Activated CD4-positive, alpha-beta T cell treated with anti-CD3 and anti-CD28 coated beads, Interleukin-2, amount 10 ng/mL, durations not matched to agents 24 days and 14 days (primary cell): ENCODE results near the gene HELB. TPM values are rescaled to one million over a fixed set of nuclear protein-coding genes. Genes with fewer than 3 reads are reported as not detected.

ENCODE experiments used
- DNase-seq: peaks from one replicate; pipeline ENCODE4 v3.0.0; 2022
- H3K27ac Mint-ChIP-seq: one replicate; pipeline ENCODE4 v1.8.0; 2022; ENCODE audit warnings: mild to moderate bottlenecking, mixed read lengths
- H3K27me3 Mint-ChIP-seq: one replicate; pipeline ENCODE4 v1.8.0; 2022; ENCODE audit warnings: mixed read lengths
- H3K36me3 Mint-ChIP-seq: one replicate; pipeline ENCODE4 v1.8.0; 2022; ENCODE audit warnings: low read depth, mild to moderate bottlenecking, mixed read lengths
- H3K4me1 Mint-ChIP-seq: one replicate; pipeline ENCODE4 v1.8.0; 2021; ENCODE audit warnings: mixed read lengths
- H3K4me3 Mint-ChIP-seq: one replicate; pipeline ENCODE4 v1.8.0; 2022; ENCODE audit warnings: mild to moderate bottlenecking, moderate library complexity, mixed read lengths
- H3K9me3 Mint-ChIP-seq: one replicate; pipeline ENCODE4 v1.8.0; 2021; ENCODE audit warnings: mixed read lengths
- intact Hi-C: fragments of 100-400 bp; cut with micrococcal nuclease; formaldehyde crosslinking; loops from one replicate; pipeline ENCODE4 v1.15.1; 2023
- total RNA-seq: library from RNA; stranded (reverse); gene quantifications from 2 replicates; pipeline ENCODE4 v1.2.3, GENCODE V29; 2022

Gene HELB
- total RNA-seq = 20.2 and 21.4 TPM in 2 replicates

- peaks cover 45% of the 10 kb centered on the region for H3K4me1 Mint-ChIP-seq
- no peaks in the 10 kb centered on the region for H3K9me3 Mint-ChIP-seq
- intact Hi-C loops = loop anchor here (1.0 to 10.0 kb wide), 6 partner anchors 14 to 1690 kb away; partner anchors contain the start of genes LEMD3, RASSF3 and TMBIM4
- peak within 1 kb of the TSS; percentile 99 for H3K4me3 Mint-ChIP-seq
- peak within 1 kb of the TSS; percentile 100 for H3K27ac Mint-ChIP-seq
- no peaks in the 10 kb centered on the region for H3K27me3 Mint-ChIP-seq
- H3K36me3 Mint-ChIP-seq = peaks cover 28% of the 10 kb centered on the region
- DNase-seq = peak; percentile 98
Measured at GRCh38 chr12:66301944-66302826, at the start of gene HELB. HELB (plus strand) TSS chr12:66302493; CDS start chr12:66302604, 111 bp downstream.

DNA sequence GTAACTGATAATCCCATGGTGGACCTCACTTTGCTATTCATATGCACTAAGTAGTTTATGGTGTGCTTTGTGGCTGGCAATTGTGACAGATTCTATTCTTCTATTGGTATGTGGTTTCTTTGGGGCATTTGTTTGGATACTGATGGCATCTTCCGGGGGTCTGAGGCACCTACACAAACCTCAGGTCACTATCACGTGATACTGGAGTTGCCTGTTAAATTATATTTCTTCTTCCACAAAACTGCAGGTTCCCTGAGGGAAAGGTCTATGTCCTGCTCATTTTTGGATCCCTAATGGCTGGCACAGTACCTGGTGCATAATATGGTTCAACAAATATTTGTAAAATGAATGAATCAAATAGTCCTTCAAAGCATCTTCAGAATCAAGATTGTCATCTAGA lies 49.5 kb upstream of the HELB start:
- H3K4me3 Mint-ChIP-seq = no peak overlapping the region
- no peak for DNase-seq
- no peak overlapping the region for H3K27ac Mint-ChIP-seq
- intact Hi-C loops = no loop called here
- peaks cover 22% of the 10 kb centered on the region for H3K27me3 Mint-ChIP-seq
- no peaks in the 10 kb centered on the region for H3K4me1 Mint-ChIP-seq
- H3K36me3 Mint-ChIP-seq = no peaks in the 10 kb centered on the region
- H3K9me3 Mint-ChIP-seq = no peaks in the 10 kb centered on the region

GRCh38 chr12:66255737-66256136 lies 46.6 kb upstream of the HELB start:
- intact Hi-C loops = no loop called here
- H3K4me3 Mint-ChIP-seq = no peak overlapping the region
- H3K36me3 Mint-ChIP-seq = no peaks in the 10 kb centered on the region
- DNase-seq = no peak
- H3K9me3 Mint-ChIP-seq = no peaks in the 10 kb centered on the region
- H3K4me1 Mint-ChIP-seq = no peaks in the 10 kb centered on the region
- no peak overlapping the region for H3K27ac Mint-ChIP-seq
- peaks cover 27% of the 10 kb centered on the region for H3K27me3 Mint-ChIP-seq

GRCh38 chr12:66258011-66258410 lies 44.3 kb upstream of the HELB start:
- intact Hi-C loops = no loop called here
- DNase-seq = no peak
- Mint-ChIP-seq H3K27me3 (peaks cover 23% of the 10 kb centered on the region), H3K4me3 (no peak overlapping the region), H3K27ac (no peak overlapping the region), H3K9me3 (no peaks in the 10 kb centered on the region), H3K36me3 (no peaks in the 10 kb centered on the region), H3K4me1 (no peaks in the 10 kb centered on the region)

DNA sequence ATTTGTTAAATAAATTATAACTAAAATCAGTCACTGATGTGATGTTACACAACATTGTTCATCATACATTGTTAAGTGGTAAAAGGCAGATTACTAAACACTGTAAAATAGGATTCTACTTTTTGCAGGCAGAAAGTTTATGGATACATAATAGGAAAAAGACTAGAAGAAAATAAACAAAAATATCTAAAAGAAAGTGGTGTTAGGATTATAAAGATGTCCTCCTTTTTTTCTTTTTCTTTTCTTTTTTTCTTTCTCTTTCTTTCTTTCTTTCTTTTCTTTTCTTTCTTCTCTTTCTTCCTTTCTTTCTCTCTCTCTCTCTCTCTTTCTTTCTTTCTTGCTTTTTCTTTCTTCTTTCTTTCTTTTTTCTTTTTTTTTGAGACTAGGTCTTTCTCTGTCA lies 39.6 kb upstream of the HELB start:
- intact Hi-C loops = no loop called here
- H3K4me1 Mint-ChIP-seq = peaks cover 3% of the 10 kb centered on the region
- H3K9me3 Mint-ChIP-seq = no peaks in the 10 kb centered on the region
- H3K4me3 Mint-ChIP-seq = no peak overlapping the region
- no peak overlapping the region for H3K27ac Mint-ChIP-seq
- peaks cover 9% of the 10 kb centered on the region for H3K27me3 Mint-ChIP-seq
- no peaks in the 10 kb centered on the region for H3K36me3 Mint-ChIP-seq
- no peak for DNase-seq

DNA sequence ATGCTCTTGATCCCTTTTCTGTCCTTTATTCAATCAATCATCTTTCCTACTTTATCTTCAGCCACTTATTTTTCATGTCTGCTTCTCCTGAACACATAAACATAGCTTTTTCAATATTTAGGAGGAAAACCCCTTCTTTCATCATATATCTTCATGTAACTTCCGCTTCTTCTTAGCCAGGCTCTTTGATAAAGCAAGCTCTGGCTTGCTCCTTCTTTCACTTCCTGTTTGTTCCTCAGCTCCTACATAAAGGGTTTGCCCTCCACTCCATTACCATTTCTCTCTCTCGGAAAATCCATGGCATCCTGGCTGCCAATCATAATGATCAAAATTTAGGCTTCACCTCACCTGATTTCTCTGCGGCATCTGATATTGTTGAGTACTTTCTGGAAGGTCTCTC lies 33.7 kb upstream of the HELB start:
- Mint-ChIP-seq H3K4me3 (no peak overlapping the region), H3K27ac (no peak overlapping the region), H3K36me3 (no peaks in the 10 kb centered on the region), H3K9me3 (no peaks in the 10 kb centered on the region), H3K4me1 (peaks cover 6% of the 10 kb centered on the region), H3K27me3 (peaks cover 2% of the 10 kb centered on the region)
- DNase-seq = no peak
- intact Hi-C loops = loop anchor here (5.0 kb wide), 1 partner anchor 424 kb away; no protein-coding TSS in a partner anchor

DNA sequence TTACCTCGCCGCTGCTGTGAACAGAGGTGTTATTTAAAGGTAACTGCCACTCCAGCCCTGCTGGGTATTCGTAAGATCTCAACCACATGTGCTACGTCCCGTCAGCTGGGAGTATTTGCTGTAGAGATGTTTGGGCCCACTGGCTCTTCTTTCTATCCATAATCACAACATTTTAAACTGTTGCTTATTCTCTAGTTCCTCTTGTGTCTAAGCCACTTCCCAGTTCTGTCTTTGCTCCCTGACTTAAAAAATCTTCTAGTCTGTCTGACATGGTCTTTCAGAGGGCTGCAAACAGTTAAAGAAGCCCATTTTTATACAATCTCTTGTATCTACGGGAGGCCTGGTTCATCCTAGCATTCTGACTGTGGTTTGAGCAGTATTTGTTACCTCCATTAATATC lies 33.2 kb upstream of the HELB start:
- H3K4me1 Mint-ChIP-seq = peaks cover 6% of the 10 kb centered on the region
- H3K36me3 Mint-ChIP-seq = no peaks in the 10 kb centered on the region
- DNase-seq = no peak
- no peak overlapping the region for H3K4me3 Mint-ChIP-seq
- H3K27ac Mint-ChIP-seq = no peak overlapping the region
- H3K9me3 Mint-ChIP-seq = no peaks in the 10 kb centered on the region
- intact Hi-C loops = loop anchor here (1.0 to 5.0 kb wide), 2 partner anchors 140 to 423 kb away; no protein-coding TSS in a partner anchor
- H3K27me3 Mint-ChIP-seq = peaks cover 1% of the 10 kb centered on the region

DNA sequence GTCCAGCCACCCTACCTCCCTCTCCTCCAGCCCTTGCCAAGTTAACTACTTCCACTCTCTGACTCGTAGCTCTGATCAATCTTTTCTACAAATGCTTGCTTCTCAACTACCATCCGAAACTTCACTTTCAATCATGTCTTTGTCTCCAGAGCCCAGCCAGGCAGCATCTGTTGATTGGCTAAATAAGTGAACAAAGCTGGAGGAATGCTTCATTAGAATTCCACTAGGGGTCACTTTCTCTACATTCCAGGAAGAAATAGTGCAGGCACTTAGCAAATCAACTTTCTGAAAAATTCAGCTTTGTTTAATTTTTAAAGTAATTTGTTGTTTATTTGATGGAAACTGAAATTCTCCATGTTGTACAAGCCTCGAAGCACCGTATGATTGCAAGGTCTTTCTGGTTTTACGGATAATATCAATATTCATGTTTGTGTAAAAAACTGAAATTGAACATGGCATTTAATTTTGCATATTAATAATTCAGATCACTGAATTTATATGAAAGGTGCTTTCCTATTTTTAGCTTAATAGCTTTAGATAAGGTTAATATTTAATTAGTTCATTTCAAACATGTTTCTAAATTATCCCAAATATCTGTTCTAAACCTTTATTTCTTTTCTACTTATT lies 32.4 kb upstream of the HELB start:
- no peak overlapping the region for H3K27ac Mint-ChIP-seq
- no peaks in the 10 kb centered on the region for H3K9me3 Mint-ChIP-seq
- peak; percentile 74 for DNase-seq
- H3K4me1 Mint-ChIP-seq = peaks cover 6% of the 10 kb centered on the region
- H3K4me3 Mint-ChIP-seq = no peak overlapping the region
- H3K27me3 Mint-ChIP-seq = no peaks in the 10 kb centered on the region
- no peaks in the 10 kb centered on the region for H3K36me3 Mint-ChIP-seq
- intact Hi-C loops = loop anchor here (1.0 to 5.0 kb wide), 3 partner anchors 139 to 592 kb away; no protein-coding TSS in a partner anchor

- H3K4me3 Mint-ChIP-seq = no peak overlapping the region
- DNase-seq = no peak
- peaks cover 6% of the 10 kb centered on the region for H3K4me1 Mint-ChIP-seq
- H3K27me3 Mint-ChIP-seq = no peaks in the 10 kb centered on the region
- intact Hi-C loops = loop anchor here (5.0 kb wide), 1 partner anchor 592 kb away; no protein-coding TSS in a partner anchor
- H3K36me3 Mint-ChIP-seq = no peaks in the 10 kb centered on the region
- no peaks in the 10 kb centered on the region for H3K9me3 Mint-ChIP-seq
- H3K27ac Mint-ChIP-seq = no peak overlapping the region
Measured at GRCh38 chr12:66270613-66271012, 31.7 kb upstream of the HELB start.

GRCh38 chr12:66272650-66273049 lies 29.6 kb upstream of the HELB start:
- intact Hi-C loops = loop anchor here (5.0 kb wide), 1 partner anchor 590 kb away; no protein-coding TSS in a partner anchor
- H3K4me1 Mint-ChIP-seq = peaks cover 11% of the 10 kb centered on the region
- no peak overlapping the region for H3K27ac Mint-ChIP-seq
- no peaks in the 10 kb centered on the region for H3K36me3 Mint-ChIP-seq
- no peak overlapping the region for H3K4me3 Mint-ChIP-seq
- no peaks in the 10 kb centered on the region for H3K9me3 Mint-ChIP-seq
- no peak for DNase-seq
- no peaks in the 10 kb centered on the region for H3K27me3 Mint-ChIP-seq

DNA sequence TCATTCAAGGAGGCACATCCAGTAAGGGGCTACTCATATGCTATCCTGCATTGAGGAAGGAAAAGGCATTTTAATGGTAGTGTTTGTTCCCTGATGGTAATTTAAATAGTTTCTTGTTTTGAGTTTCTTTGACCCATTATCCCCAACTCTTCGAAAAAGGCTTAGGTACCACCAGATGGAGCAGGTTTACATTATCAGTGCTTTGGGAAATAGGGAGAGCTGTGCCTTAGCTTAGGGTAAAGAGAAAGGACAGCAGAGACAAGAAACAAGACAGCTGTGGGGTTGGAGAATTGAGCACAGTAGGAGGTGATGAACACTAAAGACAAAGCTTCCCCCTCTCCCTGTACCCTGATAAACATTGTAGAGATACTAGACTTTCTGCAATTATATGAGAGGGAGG lies 29.1 kb upstream of the HELB start:
- DNase-seq = no peak
- H3K4me1 Mint-ChIP-seq = peaks cover 9% of the 10 kb centered on the region
- no peaks in the 10 kb centered on the region for H3K9me3 Mint-ChIP-seq
- H3K27me3 Mint-ChIP-seq = no peaks in the 10 kb centered on the region
- H3K27ac Mint-ChIP-seq = no peak overlapping the region
- H3K36me3 Mint-ChIP-seq = no peaks in the 10 kb centered on the region
- intact Hi-C loops = loop anchor here (5.0 kb wide), 1 partner anchor 589 kb away; no protein-coding TSS in a partner anchor
- no peak overlapping the region for H3K4me3 Mint-ChIP-seq

DNA sequence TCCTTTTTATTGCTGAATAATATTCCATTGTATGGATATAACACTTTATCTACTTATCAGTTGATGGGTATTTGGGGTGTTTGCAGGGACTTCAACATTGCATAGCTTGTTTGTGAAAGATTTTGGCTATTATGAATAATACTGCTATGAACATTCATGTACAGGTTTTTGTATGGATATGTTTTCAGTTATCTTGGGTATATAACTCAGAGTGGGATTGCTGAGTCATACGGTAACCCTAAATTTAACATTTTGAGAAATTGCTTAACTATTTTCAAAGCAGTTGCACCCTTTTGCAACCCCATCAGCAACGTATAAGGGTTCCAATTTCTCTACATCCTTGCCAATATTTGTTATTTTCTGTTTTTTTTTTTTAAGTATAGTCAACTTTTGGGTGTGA lies 27.3 kb upstream of the HELB start:
- intact Hi-C loops = no loop called here
- H3K36me3 Mint-ChIP-seq = no peaks in the 10 kb centered on the region
- peaks cover 17% of the 10 kb centered on the region for H3K4me1 Mint-ChIP-seq
- H3K4me3 Mint-ChIP-seq = no peak overlapping the region
- H3K27me3 Mint-ChIP-seq = no peaks in the 10 kb centered on the region
- no peaks in the 10 kb centered on the region for H3K9me3 Mint-ChIP-seq
- H3K27ac Mint-ChIP-seq = no peak overlapping the region
- DNase-seq = no peak

- DNase-seq = peak; percentile 85
- Mint-ChIP-seq H3K36me3 (peaks cover 6% of the 10 kb centered on the region), H3K27me3 (no peaks in the 10 kb centered on the region), H3K9me3 (peaks cover 10% of the 10 kb centered on the region), H3K4me1 (peaks cover 22% of the 10 kb centered on the region), H3K27ac (no peak overlapping the region), H3K4me3 (no peak overlapping the region)
- intact Hi-C loops = no loop called here
Measured at GRCh38 chr12:66279123-66279712, 23.1 kb upstream of the HELB start.

DNA sequence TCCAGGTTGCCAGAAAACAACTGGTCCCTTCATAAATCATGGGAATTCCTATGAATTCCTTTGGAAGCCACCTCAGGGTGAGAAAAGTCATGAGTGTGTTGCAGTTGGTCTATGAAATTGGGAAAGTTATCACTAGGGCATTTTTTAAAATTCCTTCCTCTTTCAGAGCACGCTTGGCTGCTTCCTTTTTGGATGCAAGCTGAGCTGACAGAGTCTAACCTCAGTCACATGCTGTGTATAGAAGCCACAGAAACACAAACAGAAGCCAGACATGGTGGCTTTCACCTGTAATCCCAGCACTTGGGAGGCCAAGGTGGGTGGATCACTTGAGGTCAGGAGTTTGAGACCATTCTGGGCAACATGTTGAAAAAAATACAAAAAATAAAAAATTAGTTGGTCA lies 21.7 kb upstream of the HELB start:
- no peak overlapping the region for H3K27ac Mint-ChIP-seq
- DNase-seq = no peak
- no peaks in the 10 kb centered on the region for H3K27me3 Mint-ChIP-seq
- H3K9me3 Mint-ChIP-seq = peaks cover 10% of the 10 kb centered on the region
- intact Hi-C loops = no loop called here
- no peak overlapping the region for H3K4me3 Mint-ChIP-seq
- peaks cover 6% of the 10 kb centered on the region for H3K36me3 Mint-ChIP-seq
- H3K4me1 Mint-ChIP-seq = peaks cover 22% of the 10 kb centered on the region
